Psoas muscle (tissue), 8 donors: Measurements from ENCODE around the gene CSTPP1. TPM values are rescaled to one million over a fixed set of nuclear protein-coding genes. Genes with fewer than 3 reads are reported as not detected.
A peak's percentile ranks its signal among the peaks of the same experiment; 100 is the strongest.
"Not testable (repeated sequence)": the region's sequence is repeated elsewhere in the genome, so short reads cannot be mapped to it uniquely, and the experiment has no call there.

Experiments used
- ATAC-seq, 4 donors: fragments of 200-7000 bp; cut with Tn5 transposase; one replicate each; pipeline ENCODE4 v1.9.1; 2020; ENCODE audit warnings: moderate library complexity in 3 of 4, mild to moderate bottlenecking in 2 of 4
- DNase-seq, 2 donors: peaks; one replicate each; pipeline ENCODE4 v3.0.0-alpha.2; 2020
- H3K27ac ChIP-seq: fragments of 200-600 bp; one replicate; pipeline ENCODE4 v1.8.0; 2022
- H3K27me3 ChIP-seq, 3 donors: fragments of 200-600 bp in 1 of 3; one replicate each; pipeline versions ENCODE4 v1.6.1 to v1.8.0; 2013 to 2022; ENCODE audit warnings: low read length in 2 of 3, mild to moderate bottlenecking in 2 of 3, moderate library complexity in 1 of 3; ENCODE audit not compliant: insufficient read depth in 3 of 3
- H3K36me3 ChIP-seq, 2 donors: fragments of 200-600 bp in 1 of 2; one replicate each; pipeline versions ENCODE4 v1.6.1 to v1.8.0; 2013 to 2022; ENCODE audit warnings: low read depth in 1 of 2, mild to moderate bottlenecking in 1 of 2, moderate library complexity in 1 of 2; ENCODE audit not compliant: insufficient read depth in 1 of 2
- H3K4me1 ChIP-seq: fragments of 200-600 bp; one replicate; pipeline ENCODE4 v1.8.0; 2022
- H3K4me3 ChIP-seq: fragments of 200-600 bp; one replicate; pipeline ENCODE4 v1.8.0; 2022; ENCODE audit warnings: mild to moderate bottlenecking
- H3K9me3 ChIP-seq: fragments of 200-600 bp; one replicate; pipeline ENCODE4 v1.8.0; 2022
- WGBS, 3 donors: extraction: QIAGEN DNeasy Blood & Tissue Kit; methylation state at CpG; one replicate each; pipeline versions ENCODE4 v1.1.6 to v1.1.7; 2013; 5-methylcytosine and 5-hydroxymethylcytosine counted together
- intact Hi-C, 2 donors: fragments of 100-400 bp; cut with DNase I; formaldehyde crosslinking; loops; one replicate each; pipeline versions ENCODE4 v1.11.0 to v1.14.2; 2022
- polyA plus RNA-seq, 3 donors: library from polyadenylated mRNA; stranded (reverse); fragments of 200-250 nt; gene quantifications; one replicate each; pipeline ENCODE4 v1.2.3, GENCODE V29; 2013
- total RNA-seq, 4 donors: library from RNA; stranded (reverse); fragmentation: NEBNext Ultra II Directional in 2 of 4; extraction: Animal tissue kit (Norgen Biotek cat#: 25700) in 2 of 4; gene quantifications; one replicate each; pipeline versions ENCODE4 v1.2.1 to v1.2.4, GENCODE V29; 2021 to 2023
- TF ChIP-seq, protein P1 (sequence below): fragments of 200-600 bp; IDR thresholded peaks from one replicate; pipeline ENCODE4 v1.8.0; 2022; ENCODE audit warnings: antibody characterized with exemption
- donor health status: healthy with polysubstance abuse.
- donor health status: DM: no; HTN: no; CAD: no; lungs with moderate emphysema.
- donor health status: Bipolar disorder and iron deficiency.
- donor health status: healthy.
- donor health status: DM: yes; HTN: yes; CAD: no.
- donor health status: DM: no; HTN: no; CAD: no.
- donor health status: DM: no; HTN: no; CAD: no.
- donor health status: DM: yes; HTN: yes; CAD: no.

CSTPP1 gene
- total and polyA plus RNA-seq, 7 donors = 5.1 to 10.0 (median 6.9) TPM

DNA sequence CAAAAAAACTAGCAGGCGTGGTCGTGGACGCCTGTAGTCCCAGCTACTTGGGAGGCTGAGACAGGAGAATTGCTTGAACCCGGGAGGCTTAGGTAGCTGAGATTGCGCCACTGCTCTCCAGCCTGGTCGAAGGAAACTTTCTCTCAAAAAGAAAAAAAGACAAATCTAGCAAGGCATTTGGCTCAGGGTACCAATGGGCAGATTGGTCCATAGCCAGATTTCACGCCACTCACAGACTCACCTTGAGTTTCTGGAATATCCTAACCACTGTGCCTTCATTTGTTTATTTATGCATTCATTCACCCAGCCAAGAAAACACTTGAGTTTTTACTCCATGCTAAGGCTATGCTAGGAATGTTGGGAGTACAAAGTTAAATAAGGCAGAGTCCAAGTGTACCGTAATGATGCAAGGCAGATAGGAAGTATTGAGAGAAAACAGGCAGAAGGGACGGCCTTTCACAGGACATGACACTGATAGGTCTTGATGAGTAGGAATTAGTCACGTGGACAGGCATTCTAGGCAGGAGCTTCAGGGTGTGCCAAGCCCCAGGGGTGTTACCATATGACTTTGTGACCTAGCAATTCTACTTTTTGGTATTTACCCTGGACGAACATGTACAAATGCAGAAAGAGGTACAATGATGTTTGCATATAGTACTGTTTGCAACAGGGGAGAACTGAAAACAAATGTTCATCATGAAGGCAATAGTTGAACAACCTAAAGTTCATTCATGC lies 252.7 kb downstream of the CSTPP1 start:
- H3K27me3 ChIP-seq = no peaks in the 10 kb centered on the region
- peaks cover 18% of the 10 kb centered on the region for H3K4me1 ChIP-seq
- 58 to 71% (median 62%) methylated on average over 11 of the region's 11 CpGs for WGBS, 3 donors
- peak overlapping the region; percentile 95 for H3K27ac ChIP-seq
- TF ChIP-seq, protein P1, sequence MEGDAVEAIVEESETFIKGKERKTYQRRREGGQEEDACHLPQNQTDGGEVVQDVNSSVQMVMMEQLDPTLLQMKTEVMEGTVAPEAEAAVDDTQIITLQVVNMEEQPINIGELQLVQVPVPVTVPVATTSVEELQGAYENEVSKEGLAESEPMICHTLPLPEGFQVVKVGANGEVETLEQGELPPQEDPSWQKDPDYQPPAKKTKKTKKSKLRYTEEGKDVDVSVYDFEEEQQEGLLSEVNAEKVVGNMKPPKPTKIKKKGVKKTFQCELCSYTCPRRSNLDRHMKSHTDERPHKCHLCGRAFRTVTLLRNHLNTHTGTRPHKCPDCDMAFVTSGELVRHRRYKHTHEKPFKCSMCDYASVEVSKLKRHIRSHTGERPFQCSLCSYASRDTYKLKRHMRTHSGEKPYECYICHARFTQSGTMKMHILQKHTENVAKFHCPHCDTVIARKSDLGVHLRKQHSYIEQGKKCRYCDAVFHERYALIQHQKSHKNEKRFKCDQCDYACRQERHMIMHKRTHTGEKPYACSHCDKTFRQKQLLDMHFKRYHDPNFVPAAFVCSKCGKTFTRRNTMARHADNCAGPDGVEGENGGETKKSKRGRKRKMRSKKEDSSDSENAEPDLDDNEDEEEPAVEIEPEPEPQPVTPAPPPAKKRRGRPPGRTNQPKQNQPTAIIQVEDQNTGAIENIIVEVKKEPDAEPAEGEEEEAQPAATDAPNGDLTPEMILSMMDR = no peak
- no peaks in the 10 kb centered on the region for H3K36me3 ChIP-seq
- DNase-seq (no peak), ATAC-seq (no peak)
- H3K4me3 ChIP-seq = no peak overlapping the region
- H3K9me3 ChIP-seq = no peaks in the 10 kb centered on the region
- intact Hi-C loops = loop anchor here in 1 of 2 donors (5.0 kb wide), 1 partner anchor 58 kb away; the partner anchor contains the start of gene ACP2

DNA sequence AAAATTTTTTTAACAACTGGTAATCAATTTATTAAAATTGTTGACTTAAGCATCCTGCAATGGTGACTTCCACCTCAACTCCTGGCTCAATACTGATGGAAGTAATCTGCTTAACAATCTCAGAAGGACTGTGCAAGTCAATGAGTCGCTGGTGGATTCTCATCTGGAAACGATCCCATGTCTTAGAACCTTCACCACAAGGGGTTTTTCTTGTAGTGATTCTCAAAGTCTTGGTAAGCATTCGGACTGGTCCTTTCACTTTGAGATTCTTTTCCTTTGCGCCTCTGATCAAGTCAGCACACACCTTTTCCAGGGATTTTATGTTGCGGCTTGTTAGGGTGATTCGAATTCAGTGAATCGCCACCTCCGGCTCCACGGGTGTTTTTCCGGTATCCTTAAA lies 254.6 kb downstream of the CSTPP1 start:
- H3K36me3 ChIP-seq, intact Hi-C loops, H3K9me3 ChIP-seq, DNase-seq, H3K4me3 ChIP-seq, H3K27me3 ChIP-seq, ATAC-seq, H3K27ac ChIP-seq: not testable (repeated sequence)
- WGBS, 3 donors = 79 to 88% (median 80%) methylated on average over 10 of the region's 10 CpGs
- H3K4me1 ChIP-seq = peaks cover 18% of the 10 kb centered on the region

DNA sequence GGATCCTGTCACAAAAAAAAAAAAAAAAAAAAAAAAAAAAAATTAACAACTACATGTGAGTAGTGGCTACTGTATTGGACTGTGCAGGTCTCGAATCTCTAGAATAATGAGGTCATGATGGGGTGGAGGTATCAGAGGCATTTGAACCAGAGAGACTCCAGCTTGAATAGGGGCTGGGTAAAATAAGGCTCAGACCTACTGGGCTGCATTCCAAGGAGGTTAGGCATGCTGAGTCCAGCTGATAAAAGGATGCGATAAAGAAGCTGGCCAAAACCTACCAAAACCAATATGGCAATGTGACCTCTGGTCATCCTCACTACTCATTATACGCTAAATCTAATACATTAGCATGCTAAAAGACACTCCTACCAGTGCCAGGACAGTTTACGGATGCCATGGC lies 255.6 kb downstream of the CSTPP1 start:
- DNase-seq (no peak), ATAC-seq (no peak)
- intact Hi-C loops = no loop called here
- Histone ChIP-seq H3K9me3 (no peaks in the 10 kb centered on the region), H3K4me3 (no peak overlapping the region), H3K4me1 (peaks cover 18% of the 10 kb centered on the region), H3K27me3 (no peaks in the 10 kb centered on the region), H3K36me3 (no peaks in the 10 kb centered on the region), H3K27ac (no peak overlapping the region)
- TF ChIP-seq, protein P1 = no peak
- WGBS, 3 donors = 82 to 90% (median 88%) methylated on average over 4 of the region's 4 CpGs

DNA sequence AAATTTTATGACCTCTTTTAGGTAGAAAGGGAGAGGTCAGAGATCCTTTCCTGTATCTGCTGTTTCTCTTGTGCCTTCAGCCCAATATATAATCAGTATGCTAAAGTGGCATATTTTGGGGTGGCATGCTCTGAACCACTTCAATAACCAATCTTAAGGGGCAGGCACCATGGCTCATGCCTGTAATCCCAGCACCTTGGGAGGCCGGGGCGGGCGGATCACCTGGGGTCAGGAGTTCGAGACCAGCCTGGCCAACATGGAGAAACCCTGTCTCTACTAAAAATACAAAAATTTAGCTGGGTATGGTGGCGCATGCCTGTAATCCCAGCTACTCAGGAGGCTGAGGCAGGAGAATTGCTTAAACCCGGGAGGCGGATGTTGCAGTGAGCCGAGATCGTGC lies 261.6 kb downstream of the CSTPP1 start:
- DNase-seq, H3K4me3 ChIP-seq, H3K27ac ChIP-seq, H3K27me3 ChIP-seq, H3K36me3 ChIP-seq, intact Hi-C loops, H3K4me1 ChIP-seq, ATAC-seq, H3K9me3 ChIP-seq: not testable (repeated sequence)
- WGBS, 3 donors = 90 to 93% (median 93%) methylated on average over 9 of the region's 9 CpGs

DNA sequence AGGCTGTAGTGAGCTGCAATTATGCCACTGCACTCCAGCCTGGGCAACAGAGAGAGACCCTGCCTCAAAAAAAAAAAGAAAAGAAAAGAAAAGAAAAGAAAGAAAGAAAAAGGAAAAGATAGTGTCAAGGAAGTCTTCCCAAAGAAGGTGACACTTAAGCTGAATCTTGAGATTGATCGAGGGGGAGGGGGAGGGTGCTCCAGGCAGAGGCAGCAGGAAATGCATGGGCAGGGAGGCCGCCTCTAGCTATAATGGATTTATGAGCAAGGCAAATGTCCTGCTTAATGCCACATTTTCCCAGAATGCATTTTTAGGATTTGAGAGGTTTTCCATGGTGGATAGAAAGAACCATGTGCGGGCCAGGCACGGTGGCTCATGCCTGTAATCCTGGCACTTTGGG lies 264.5 kb downstream of the CSTPP1 start:
- DNase-seq (no peak), ATAC-seq (no peak)
- Histone ChIP-seq H3K9me3 (no peaks in the 10 kb centered on the region), H3K4me1 (no peaks in the 10 kb centered on the region), H3K27ac (no peak overlapping the region), H3K27me3 (no peaks in the 10 kb centered on the region), H3K36me3 (no peaks in the 10 kb centered on the region), H3K4me3 (no peak overlapping the region)
- TF ChIP-seq, protein P1 = no peak
- intact Hi-C loops = no loop called here
- 67 to 79% (median 72%) methylated on average over 4 of the region's 4 CpGs for WGBS, 3 donors

DNA sequence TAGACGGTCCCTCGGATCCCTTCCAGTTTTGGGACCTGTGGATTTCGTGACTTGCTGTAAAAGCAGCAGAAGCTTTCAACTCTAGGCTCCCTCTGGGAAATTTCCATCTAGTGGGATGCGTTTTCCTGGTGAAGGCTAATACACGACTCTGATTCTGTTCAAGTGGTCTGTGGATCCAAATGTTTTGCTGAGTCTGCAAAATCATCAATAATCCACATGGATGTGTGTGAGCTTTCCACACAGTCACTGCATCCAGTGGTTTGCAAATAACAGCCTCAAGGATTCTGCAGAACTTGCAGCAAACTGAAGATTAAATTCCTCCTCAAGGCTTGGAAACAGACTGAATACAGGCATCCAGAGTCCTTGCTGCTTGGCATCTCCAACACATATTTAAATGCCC lies 266.0 kb downstream of the CSTPP1 start:
- intact Hi-C loops = no loop called here
- DNase-seq = no peak
- Histone ChIP-seq H3K36me3 (no peaks in the 10 kb centered on the region), H3K4me1 (no peaks in the 10 kb centered on the region), H3K4me3 (no peak overlapping the region), H3K9me3 (no peaks in the 10 kb centered on the region), H3K27ac (no peak overlapping the region), H3K27me3 (no peaks in the 10 kb centered on the region)
- 73 to 81% (median 75%) methylated on average over 5 of the region's 5 CpGs for WGBS, 3 donors
- TF ChIP-seq, protein P1 = no peak
- no peak for ATAC-seq
